ENCODE data around the gene SH3BP2.

DNA sequence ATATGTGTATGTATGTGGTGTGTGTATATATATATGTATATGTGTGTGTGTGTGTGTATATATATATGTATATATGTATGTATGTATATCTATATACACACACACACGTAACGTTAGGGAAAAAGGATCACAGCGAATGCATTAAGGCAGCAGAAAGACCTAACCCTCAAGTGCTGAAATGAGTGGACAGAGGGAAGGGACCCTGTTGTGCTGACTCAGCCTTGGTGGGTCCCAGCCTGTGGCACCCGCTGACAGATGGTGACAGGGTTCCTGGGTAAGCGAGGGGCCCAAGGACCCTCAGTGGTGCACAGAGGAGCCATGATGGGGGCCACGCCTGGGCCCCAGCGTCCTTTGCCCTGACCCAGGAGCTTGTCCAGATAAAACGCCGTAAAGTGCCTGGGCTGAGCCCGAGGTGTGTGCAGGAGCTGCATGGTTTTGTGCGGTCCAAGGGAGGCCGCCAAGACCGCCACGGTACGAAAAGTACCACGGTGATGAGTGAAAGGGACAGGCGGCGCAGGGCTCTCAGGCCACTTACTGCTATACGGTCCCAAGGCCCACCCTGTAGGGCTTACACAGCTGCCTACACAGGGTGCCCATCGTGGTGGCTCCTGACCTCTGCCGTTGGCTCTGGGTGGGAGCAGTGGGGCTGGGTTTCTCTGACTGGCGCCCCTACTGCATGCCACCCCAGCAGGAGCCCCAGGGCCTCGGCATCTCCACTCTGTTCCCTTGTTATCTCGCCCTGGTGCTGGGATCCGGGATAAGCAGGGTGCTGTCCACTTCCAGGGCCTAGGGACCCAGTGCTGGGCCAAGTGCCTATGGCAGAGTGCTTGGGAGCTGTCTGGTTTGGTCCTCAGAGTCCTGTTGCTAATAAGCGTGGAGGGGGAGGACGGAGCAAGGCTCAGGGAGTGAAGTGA is 10.0 kb downstream of the SH3BP2 start:
- no peak for TF ChIP-seq RAD21 (IDR thresholded peaks at IDR 0.05; ENCODE audit: low read length)
- no peak for TF ChIP-seq PBX3 (IDR thresholded peaks at IDR 0.05)
- TF ChIP-seq NRF1 (IDR thresholded peaks at IDR 0.05; ENCODE audit: low read depth, low read length), result no peak
- TF ChIP-seq EP300 (IDR thresholded peaks at IDR 0.05; ENCODE audit: borderline replicate concordance in 1 of 2, low read depth in 1 of 2, low read length in 1 of 2), result no peak
- no peak for TF ChIP-seq POLR2AphosphoS5 (IDR thresholded peaks at IDR 0.05; ENCODE audit: low read depth, low read length)
- no peak for TF ChIP-seq CHD2 (IDR thresholded peaks at IDR 0.05; ENCODE audit: low read length, partially characterized antibody)
- TF ChIP-seq CTCF (IDR thresholded peaks at IDR 0.05), result no peak
- TF ChIP-seq, protein P1, sequence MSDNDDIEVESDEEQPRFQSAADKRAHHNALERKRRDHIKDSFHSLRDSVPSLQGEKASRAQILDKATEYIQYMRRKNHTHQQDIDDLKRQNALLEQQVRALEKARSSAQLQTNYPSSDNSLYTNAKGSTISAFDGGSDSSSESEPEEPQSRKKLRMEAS (IDR thresholded peaks at IDR 0.05; ENCODE audit: low read depth), result no peak

Measured in SK-N-SH (cell line).